Ovary (tissue), 9 donors: ENCODE measurements around the gene ARSG. TPM values are rescaled to one million over a fixed set of nuclear protein-coding genes. Genes with fewer than 3 reads are reported as not detected.
"Not testable (repeated sequence)": the region's sequence is repeated elsewhere in the genome, so short reads cannot be mapped to it uniquely, and the experiment has no call there.

Source experiments
- DNase-seq, 5 donors: peaks; one replicate each; pipeline ENCODE4 v3.0.0-alpha.2; 2019 to 2020
- H3K27ac ChIP-seq, 2 donors: fragments of 200-600 bp; one replicate each; pipeline versions ENCODE4 v1.5.1 to v1.8.0; 2019 to 2022
- H3K27me3 ChIP-seq: fragments of 200-600 bp; one replicate; pipeline ENCODE4 v1.8.0; 2022
- H3K36me3 ChIP-seq: fragments of 200-600 bp; sonication (generic); one replicate; pipeline ENCODE4 v1.5.1; 2019
- H3K4me1 ChIP-seq: one replicate; pipeline ENCODE4 v1.8.1; 2013; ENCODE audit warnings: mild to moderate bottlenecking, moderate library complexity; ENCODE audit not compliant: insufficient read depth
- H3K4me3 ChIP-seq: fragments of 200-600 bp; sonication (generic); one replicate; pipeline ENCODE4 v1.5.1; 2017
- H3K9me3 ChIP-seq, 2 donors: fragments of 200-600 bp in 1 of 2; sonication (generic) in 1 of 2; one replicate each; pipeline versions ENCODE4 v1.5.1 to v1.8.1; 2013 to 2019; ENCODE audit warnings: mild to moderate bottlenecking in 1 of 2, moderate library complexity in 1 of 2
- CTCF ChIP-seq, 3 donors: fragments of 450-650 bp in 2 of 3; fragments of 200-600 bp in 1 of 3; IDR thresholded peaks; one replicate each; pipeline versions ENCODE4 v1.5.1 to v1.8.0; 2016 to 2022; ENCODE audit warnings: antibody characterized with exemption in 3 of 3, mild to moderate bottlenecking in 1 of 3
- EP300 ChIP-seq: sonication (generic); formaldehyde crosslinking; IDR thresholded peaks from one replicate; pipeline ENCODE4 v1.6.1; 2017; ENCODE audit warnings: antibody characterized with exemption
- POLR2A ChIP-seq: fragments of 450-650 bp; IDR thresholded peaks from one replicate; pipeline ENCODE4 v1.6.1; 2017; ENCODE audit warnings: antibody characterized with exemption, mild to moderate bottlenecking, moderate library complexity
- WGBS, 3 donors: extraction: QIAGEN DNeasy Blood & Tissue Kit in 1 of 3; methylation state at CpG; one replicate each; pipeline versions ENCODE4 v1.1.5 to v1.1.7; 2013 to 2017; 5-methylcytosine and 5-hydroxymethylcytosine counted together
- intact Hi-C, 4 donors: fragments of 100-400 bp; cut with DNase I; formaldehyde crosslinking; loops; one replicate each; pipeline versions ENCODE4 v1.11.0 to v1.15.1; 2022 to 2023
- polyA plus RNA-seq, 2 donors: library from polyadenylated mRNA; stranded (reverse); fragments of 200-250 nt in 1 of 2; fragments of 350-450 nt in 1 of 2; fragmentation: Illumina TruSeq in 1 of 2; extraction: RNeasy Lipid Tissue Mini Kit (QIAGEN cat#74804) in 1 of 2; gene quantifications; one replicate each; pipeline ENCODE4 v1.2.3, GENCODE V29; 2013 to 2014
- total RNA-seq, 7 donors: library from RNA; depleted of rRNA in 2 of 7; stranded (reverse); fragments of >200 nt in 2 of 7; fragmentation: NEBNext Ultra II Directional in 3 of 7; extraction: Animal tissue kit (Norgen Biotek cat#: 25700) in 3 of 7; gene quantifications; one replicate each; pipeline versions ENCODE4 v1.1.0 to v1.2.4, GENCODE V29; 2016 to 2023
- donor health status: DM: no; HTN: no; CAD: no; lungs with moderate emphysema.
- donor health status: DM: no; HTN: no; CAD: no.
- donor health status: Bipolar disorder and iron deficiency.
- donor health status: DM: yes; HTN: yes; CAD: no.
- donor health status: DM: no; HTN: no; CAD: no.
- donor health status: DM: yes; HTN: yes; CAD: no.

ARSG gene
- total and polyA plus RNA-seq, 9 donors: 5.2 to 19.8 (median 11.1) TPM

GRCh38 chr17:68399638-68400403 is 108.5 kb downstream of the ARSG start:
- TF ChIP-seq EP300 (no peak), CTCF (IDR thresholded peaks at IDR 0.05) (no peak), POLR2A (no peak)
- Histone ChIP-seq H3K27me3 (no peaks in the 10 kb centered on the region), H3K4me3 (no peak overlapping the region), H3K36me3 (no peaks in the 10 kb centered on the region), H3K9me3 (no peaks in the 10 kb centered on the region), H3K27ac (peak overlapping the region; percentile 12 to 28), H3K4me1 (no peaks in the 10 kb centered on the region)
- intact Hi-C loops: loop anchor here in 2 of 4 donors (5.0 to 10.0 kb wide), 2 partner anchors 125 to 138 kb away; no protein-coding TSS in a partner anchor
- WGBS, 3 donors: 16 to 31% (median 26%) methylated on average over 19 of the region's 19 CpGs
- peak in 1 of 5 donors; percentile 11 for DNase-seq

- H3K9me3 ChIP-seq: no peaks in the 10 kb centered on the region
- 74 to 83% (median 82%) methylated on average over 4 of the region's 4 CpGs for WGBS, 3 donors
- H3K27ac ChIP-seq: peak overlapping the region in 1 of 2 donors; percentile 28
- no peak for DNase-seq
- H3K4me3 ChIP-seq: no peak overlapping the region
- no peaks in the 10 kb centered on the region for H3K4me1 ChIP-seq
- TF ChIP-seq EP300: no peak
- no peak for TF ChIP-seq CTCF (IDR thresholded peaks at IDR 0.05)
- TF ChIP-seq POLR2A: no peak
- H3K27me3 ChIP-seq: no peaks in the 10 kb centered on the region
- no peaks in the 10 kb centered on the region for H3K36me3 ChIP-seq
- intact Hi-C loops: no loop called here
Observed at GRCh38 chr17:68400404-68400735, 109.1 kb downstream of the ARSG start.

GRCh38 chr17:68401288-68401687 is 110.0 kb downstream of the ARSG start:
- DNase-seq: no peak
- Histone ChIP-seq H3K27ac (no peak overlapping the region), H3K9me3 (no peaks in the 10 kb centered on the region), H3K27me3 (no peaks in the 10 kb centered on the region), H3K4me1 (no peaks in the 10 kb centered on the region), H3K36me3 (no peaks in the 10 kb centered on the region), H3K4me3 (no peak overlapping the region)
- no peak for TF ChIP-seq POLR2A
- TF ChIP-seq CTCF (IDR thresholded peaks at IDR 0.05): no peak
- TF ChIP-seq EP300: no peak
- WGBS, 3 donors: 88 to 92% (median 92%) methylated on average over 7 of the region's 7 CpGs
- intact Hi-C loops: no loop called here

DNA sequence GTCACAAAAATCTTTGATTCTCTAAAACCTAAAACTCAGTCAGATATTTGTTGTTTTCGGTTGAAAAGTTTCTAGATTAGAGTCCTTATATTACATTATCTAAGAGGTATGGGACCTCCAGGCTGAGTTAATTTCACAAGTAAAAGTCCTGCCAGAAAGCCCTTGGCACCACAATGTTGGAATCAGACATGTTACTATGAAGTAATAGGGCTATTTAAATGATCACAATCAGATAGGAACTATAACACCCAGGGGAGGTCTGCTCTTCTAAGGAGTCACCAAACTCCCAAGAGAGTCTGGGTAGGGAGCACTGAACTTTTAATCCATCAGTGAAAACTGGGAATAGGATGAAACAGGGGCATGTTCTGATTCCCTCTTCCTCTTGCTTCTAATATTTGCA is 111.8 kb downstream of the ARSG start:
- no peak for DNase-seq
- TF ChIP-seq EP300 (no peak), CTCF (IDR thresholded peaks at IDR 0.05) (no peak), POLR2A (no peak)
- H3K36me3 ChIP-seq: no peaks in the 10 kb centered on the region
- intact Hi-C loops: no loop called here
- H3K27me3 ChIP-seq: no peaks in the 10 kb centered on the region
- 81 to 94% (median 87%) methylated on average over 1 of the region's 1 CpG for WGBS, 3 donors
- H3K27ac ChIP-seq: no peak overlapping the region
- no peak overlapping the region for H3K4me3 ChIP-seq
- H3K9me3 ChIP-seq: no peaks in the 10 kb centered on the region
- H3K4me1 ChIP-seq: no peaks in the 10 kb centered on the region

DNA sequence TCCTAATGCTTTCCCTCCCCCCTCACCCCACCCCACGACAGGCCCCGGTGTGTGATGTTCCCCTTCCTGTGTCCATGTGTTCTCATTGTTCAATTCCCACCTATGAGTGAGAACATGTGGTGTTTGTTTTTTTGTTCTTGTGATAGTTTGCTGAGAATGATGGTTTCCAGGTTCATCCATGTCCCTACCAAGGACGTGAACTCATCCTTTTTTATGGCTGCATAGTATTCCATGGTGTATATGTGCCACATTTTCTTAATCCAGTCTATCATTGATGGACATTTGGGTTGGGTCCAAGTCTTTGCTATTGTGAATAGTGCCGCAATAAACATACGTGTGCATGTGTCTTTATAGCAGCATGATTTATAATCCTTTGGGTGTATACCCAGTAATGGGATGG is 112.5 kb downstream of the ARSG start:
- H3K4me3 ChIP-seq, H3K27ac ChIP-seq, H3K9me3 ChIP-seq, H3K27me3 ChIP-seq, DNase-seq, H3K4me1 ChIP-seq, intact Hi-C loops, H3K36me3 ChIP-seq: not testable (repeated sequence)
- 95% methylated on average over 4 to 5 of the region's 5 CpGs for WGBS, 3 donors

- H3K27ac ChIP-seq, H3K27me3 ChIP-seq, H3K4me3 ChIP-seq, intact Hi-C loops, DNase-seq, H3K4me1 ChIP-seq, H3K36me3 ChIP-seq, H3K9me3 ChIP-seq: not testable (repeated sequence)
- WGBS, 3 donors: 79 to 87% (median 83%) methylated on average over 1 of the region's 1 CpG
Observed at GRCh38 chr17:68407656-68408055, 116.4 kb downstream of the ARSG start.

GRCh38 chr17:68413597-68414560 is 122.6 kb downstream of the ARSG start:
- H3K36me3 ChIP-seq, intact Hi-C loops, H3K9me3 ChIP-seq, H3K27ac ChIP-seq, H3K4me1 ChIP-seq, H3K27me3 ChIP-seq: not testable (repeated sequence)
- peak overlapping the region; percentile 18 for H3K4me3 ChIP-seq
- DNase-seq: peak in 2 of 5 donors; percentile 47 to 51
- WGBS, 3 donors: 5 to 6% (median 6%) methylated on average over 25 to 34 of the region's 34 CpGs
